Measurements from ENCODE around the gene GYPA. TPM values are rescaled to one million over a fixed set of nuclear protein-coding genes. Genes with fewer than 3 reads are reported as not detected.
"Not testable (repeated sequence)": the region's sequence is repeated elsewhere in the genome, so short reads cannot be mapped to it uniquely, and the experiment has no call there.

GYPA gene
- total and polyA plus RNA-seq, 12 donors: 0.11 to 0.90 TPM; not detected in 10

DNA sequence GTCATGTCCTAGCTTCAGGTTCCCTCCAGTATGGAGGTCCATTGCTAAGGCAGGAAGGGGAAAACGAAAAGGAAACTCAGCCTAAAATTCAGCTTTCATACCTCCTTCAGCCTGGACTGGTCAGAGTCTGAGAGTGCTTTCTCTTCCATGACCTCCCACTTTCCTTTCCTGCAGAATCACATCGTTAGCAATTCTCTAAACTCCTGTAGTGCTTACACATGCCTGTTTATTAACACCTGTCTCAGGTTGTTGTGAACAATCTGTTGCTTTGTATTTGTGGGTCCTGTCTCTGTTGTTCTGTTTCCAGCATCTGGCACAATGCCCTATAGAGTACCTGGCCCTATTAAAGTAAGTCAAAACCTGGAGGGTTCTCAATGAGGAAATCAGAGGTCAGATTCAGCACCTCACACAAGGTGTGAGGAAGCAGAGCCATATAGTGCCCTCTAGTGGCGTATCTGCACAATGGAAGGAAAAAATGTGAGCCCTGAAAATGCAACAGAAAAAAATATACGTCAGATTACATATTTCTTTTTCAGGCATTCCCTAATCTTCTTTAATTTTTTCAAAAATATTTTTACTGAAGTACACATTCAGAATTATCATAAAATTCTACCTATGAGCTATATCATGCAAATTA, 2.3 kb upstream of the GYPA start:
- H3K4me3 ChIP-seq; H3K4me1 ChIP-seq; DNase-seq; intact Hi-C loops (cut with DNase I); H3K27ac ChIP-seq; H3K27me3 ChIP-seq; H3K9me3 ChIP-seq; H3K36me3 ChIP-seq; ATAC-seq: not testable (repeated sequence)
- TF ChIP-seq, protein P1, sequence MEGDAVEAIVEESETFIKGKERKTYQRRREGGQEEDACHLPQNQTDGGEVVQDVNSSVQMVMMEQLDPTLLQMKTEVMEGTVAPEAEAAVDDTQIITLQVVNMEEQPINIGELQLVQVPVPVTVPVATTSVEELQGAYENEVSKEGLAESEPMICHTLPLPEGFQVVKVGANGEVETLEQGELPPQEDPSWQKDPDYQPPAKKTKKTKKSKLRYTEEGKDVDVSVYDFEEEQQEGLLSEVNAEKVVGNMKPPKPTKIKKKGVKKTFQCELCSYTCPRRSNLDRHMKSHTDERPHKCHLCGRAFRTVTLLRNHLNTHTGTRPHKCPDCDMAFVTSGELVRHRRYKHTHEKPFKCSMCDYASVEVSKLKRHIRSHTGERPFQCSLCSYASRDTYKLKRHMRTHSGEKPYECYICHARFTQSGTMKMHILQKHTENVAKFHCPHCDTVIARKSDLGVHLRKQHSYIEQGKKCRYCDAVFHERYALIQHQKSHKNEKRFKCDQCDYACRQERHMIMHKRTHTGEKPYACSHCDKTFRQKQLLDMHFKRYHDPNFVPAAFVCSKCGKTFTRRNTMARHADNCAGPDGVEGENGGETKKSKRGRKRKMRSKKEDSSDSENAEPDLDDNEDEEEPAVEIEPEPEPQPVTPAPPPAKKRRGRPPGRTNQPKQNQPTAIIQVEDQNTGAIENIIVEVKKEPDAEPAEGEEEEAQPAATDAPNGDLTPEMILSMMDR (IDR thresholded peaks at IDR 0.05): peak; percentile 19 to 68 (median 58)
- 38 to 43% methylated on average over 4 of the region's 4 CpGs for WGBS, 2 donors

DNA sequence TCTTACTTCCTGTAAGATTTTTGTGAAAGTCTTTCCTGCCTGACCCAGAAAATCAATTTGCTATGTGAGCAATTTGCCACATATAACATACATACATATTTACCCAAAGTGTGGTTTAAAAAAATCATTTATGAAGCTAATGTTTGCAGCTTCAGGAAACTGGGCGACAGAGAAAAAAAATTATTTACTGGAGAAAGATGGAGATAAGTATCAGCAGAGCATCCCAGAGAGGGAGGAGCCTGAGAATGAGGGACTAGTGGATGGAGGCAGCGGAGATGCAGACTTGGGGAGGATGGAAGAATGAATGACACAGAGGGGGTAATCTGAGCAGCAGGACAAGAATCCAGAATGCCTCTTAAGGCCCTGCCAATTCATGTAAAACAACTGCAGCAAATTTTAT, 975 bp upstream of the GYPA start:
- no peak overlapping the region for H3K27ac ChIP-seq
- no peak for ATAC-seq
- H3K36me3 ChIP-seq: no peaks in the 10 kb centered on the region
- intact Hi-C loops (cut with DNase I): no loop called here
- no peak overlapping the region for H3K4me3 ChIP-seq
- TF ChIP-seq, protein P1 (IDR thresholded peaks at IDR 0.05): no peak
- no peak for DNase-seq
- peaks cover 0 to 3% (median 0%) of the 10 kb centered on the region in 7 donors for H3K27me3 ChIP-seq
- 81 to 83% methylated on average over 2 of the region's 2 CpGs for WGBS, 2 donors
- H3K9me3 ChIP-seq: no peaks in the 10 kb centered on the region
- no peaks in the 10 kb centered on the region for H3K4me1 ChIP-seq

- H3K27me3 ChIP-seq; H3K9me3 ChIP-seq; H3K4me3 ChIP-seq; H3K36me3 ChIP-seq; ATAC-seq; DNase-seq; intact Hi-C loops (cut with DNase I); H3K4me1 ChIP-seq; H3K27ac ChIP-seq: not testable (repeated sequence)
- WGBS, 2 donors: 76 to 78% methylated on average over 4 of the region's 4 CpGs
These were observed 527 bp downstream of the GYPA start for GRCh38 chr4:144139991-144140390.

DNA sequence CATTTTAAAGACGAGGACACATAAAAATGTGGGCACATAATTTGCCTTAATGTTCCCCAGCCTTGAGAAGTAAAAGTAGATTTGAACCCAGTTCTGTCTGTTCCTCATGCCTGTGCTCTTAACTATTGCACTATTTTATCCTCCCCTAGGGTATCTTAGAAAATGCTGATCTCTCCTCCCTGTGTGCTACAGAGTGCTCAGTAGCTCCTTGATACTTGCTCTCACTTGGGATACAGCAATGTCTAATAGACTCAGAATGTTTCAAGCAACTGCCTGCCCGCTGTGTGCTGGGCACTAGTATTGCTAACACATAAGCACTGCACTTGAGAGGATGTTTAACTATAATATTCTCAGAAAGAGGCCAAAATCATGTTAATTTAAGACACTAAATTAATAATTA, 971 bp downstream of the GYPA start:
- H3K27me3 ChIP-seq: not testable (repeated sequence)

DNA sequence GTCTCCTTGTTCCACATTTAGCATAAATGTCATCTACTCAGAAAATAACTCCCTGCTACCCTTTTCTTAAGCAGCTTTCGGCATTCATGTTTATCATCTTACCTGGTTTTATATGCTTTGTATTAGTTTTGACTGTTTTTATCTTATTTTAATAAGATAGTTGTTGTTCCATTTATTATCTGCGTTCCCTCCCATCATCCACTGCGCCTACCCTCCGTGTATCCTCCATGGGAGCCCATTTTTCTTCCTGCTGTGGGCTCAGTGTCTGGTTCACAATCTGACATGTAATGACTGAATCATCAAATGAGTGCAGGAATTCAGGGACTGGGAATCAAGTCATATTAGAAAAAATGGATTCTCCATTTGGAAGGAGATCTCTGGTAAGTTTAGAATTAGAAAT, 2.3 kb downstream of the GYPA start:
- H3K4me1 ChIP-seq; DNase-seq; H3K9me3 ChIP-seq; H3K36me3 ChIP-seq; intact Hi-C loops (cut with DNase I); H3K4me3 ChIP-seq; H3K27ac ChIP-seq; ATAC-seq; H3K27me3 ChIP-seq: not testable (repeated sequence)
- WGBS, 2 donors: 93 to 96% methylated on average over 4 of the region's 4 CpGs

More for the DNA sequence above, 971 bp downstream of the GYPA start:
- WGBS, 2 donors: 89 to 93% methylated on average over 2 of the region's 2 CpGs
- H3K4me1 ChIP-seq; H3K27ac ChIP-seq; H3K36me3 ChIP-seq; ATAC-seq; H3K9me3 ChIP-seq; H3K4me3 ChIP-seq; intact Hi-C loops (cut with DNase I); DNase-seq: not testable (repeated sequence)

DNA sequence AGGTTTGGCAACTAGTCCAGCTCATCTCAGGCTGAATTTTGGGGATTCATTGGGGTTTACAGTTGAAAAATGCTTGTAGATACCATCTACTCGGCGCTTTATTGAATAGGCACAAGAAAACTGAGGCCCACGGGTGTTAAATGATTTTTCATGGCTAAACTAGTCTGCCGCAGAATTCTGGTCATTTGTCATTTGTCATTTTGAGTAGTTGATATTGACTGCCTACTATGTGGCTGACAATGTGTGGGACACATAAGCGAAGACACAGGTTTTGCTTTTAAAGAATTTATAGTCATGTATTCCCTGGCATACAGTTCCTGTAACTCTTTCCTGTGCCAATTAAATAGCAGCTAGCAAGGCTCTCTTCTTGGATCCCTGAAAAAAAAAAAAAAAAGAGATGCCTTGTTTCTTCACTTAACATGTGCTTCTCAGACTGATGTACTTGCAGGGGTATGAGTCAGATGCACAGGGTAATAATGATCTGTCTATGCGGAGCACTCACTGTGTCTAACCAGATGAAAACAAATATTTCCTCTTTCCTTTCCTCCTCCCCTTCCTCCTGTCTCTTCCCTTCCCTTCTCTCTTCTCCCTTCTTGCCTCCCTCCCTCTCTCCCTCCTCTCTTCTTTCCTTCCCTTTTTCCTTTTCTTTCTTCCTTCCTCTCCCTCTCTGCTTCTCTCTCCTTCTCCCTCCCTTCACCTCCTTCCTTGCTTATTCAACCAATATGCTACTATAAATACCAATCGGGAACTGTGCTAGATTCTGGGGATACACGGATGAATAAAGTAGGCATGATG, 3.2 kb downstream of the GYPA start:
- H3K4me1 ChIP-seq; H3K4me3 ChIP-seq; H3K27me3 ChIP-seq; H3K27ac ChIP-seq; DNase-seq; H3K9me3 ChIP-seq; intact Hi-C loops (cut with DNase I); H3K36me3 ChIP-seq; ATAC-seq: not testable (repeated sequence)
- 84 to 85% methylated on average over 8 of the region's 8 CpGs for WGBS, 2 donors

GRCh38 chr4:144136189-144136588, 4.3 kb downstream of the GYPA start:
- H3K4me1 ChIP-seq; ATAC-seq; H3K27me3 ChIP-seq; DNase-seq; H3K9me3 ChIP-seq; H3K27ac ChIP-seq; intact Hi-C loops (cut with DNase I); H3K4me3 ChIP-seq; H3K36me3 ChIP-seq: not testable (repeated sequence)
- 84 to 88% methylated on average over 4 of the region's 4 CpGs for WGBS, 2 donors

- ATAC-seq; H3K4me1 ChIP-seq; H3K27me3 ChIP-seq; DNase-seq; H3K4me3 ChIP-seq; H3K36me3 ChIP-seq; H3K27ac ChIP-seq; H3K9me3 ChIP-seq; intact Hi-C loops (cut with DNase I): not testable (repeated sequence)
- WGBS, 2 donors: 80 to 88% methylated on average over 1 of the region's 1 CpG
These were observed 10.4 kb downstream of the GYPA start for GRCh38 chr4:144130167-144130566.

DNA sequence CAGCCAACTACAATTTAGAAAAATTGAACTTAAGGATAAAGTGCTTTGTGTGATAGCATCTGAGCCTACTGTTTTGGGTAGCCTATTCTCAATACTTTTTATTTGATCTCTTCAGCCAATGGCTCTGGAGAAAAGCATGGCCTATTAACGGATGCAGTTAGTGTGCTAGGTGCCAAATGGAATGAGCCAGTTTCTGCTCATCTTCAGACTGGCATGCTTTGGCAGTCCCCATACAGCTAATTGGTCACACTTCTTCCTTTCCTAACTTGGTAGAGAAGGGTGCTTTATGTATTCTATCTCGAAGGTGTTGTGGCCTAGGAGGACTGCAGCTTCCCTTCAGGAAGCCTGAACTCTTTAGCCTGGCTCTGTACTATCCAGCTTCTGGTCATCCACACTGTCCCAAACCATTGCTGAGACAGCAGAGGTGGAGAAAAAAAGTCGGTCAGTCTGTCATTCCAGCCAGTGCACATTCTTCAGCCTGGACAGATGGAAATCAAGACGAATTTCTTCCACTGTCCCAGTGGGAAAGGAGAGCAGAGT, 11.1 kb downstream of the GYPA start:
- H3K27me3 ChIP-seq; H3K4me1 ChIP-seq; H3K9me3 ChIP-seq; ATAC-seq; H3K27ac ChIP-seq; DNase-seq; H3K4me3 ChIP-seq; H3K36me3 ChIP-seq; intact Hi-C loops (cut with DNase I): not testable (repeated sequence)
- WGBS, 2 donors: 69 to 81% methylated on average over 4 of the region's 4 CpGs
